ENCODE results near the gene AMH.

DNA sequence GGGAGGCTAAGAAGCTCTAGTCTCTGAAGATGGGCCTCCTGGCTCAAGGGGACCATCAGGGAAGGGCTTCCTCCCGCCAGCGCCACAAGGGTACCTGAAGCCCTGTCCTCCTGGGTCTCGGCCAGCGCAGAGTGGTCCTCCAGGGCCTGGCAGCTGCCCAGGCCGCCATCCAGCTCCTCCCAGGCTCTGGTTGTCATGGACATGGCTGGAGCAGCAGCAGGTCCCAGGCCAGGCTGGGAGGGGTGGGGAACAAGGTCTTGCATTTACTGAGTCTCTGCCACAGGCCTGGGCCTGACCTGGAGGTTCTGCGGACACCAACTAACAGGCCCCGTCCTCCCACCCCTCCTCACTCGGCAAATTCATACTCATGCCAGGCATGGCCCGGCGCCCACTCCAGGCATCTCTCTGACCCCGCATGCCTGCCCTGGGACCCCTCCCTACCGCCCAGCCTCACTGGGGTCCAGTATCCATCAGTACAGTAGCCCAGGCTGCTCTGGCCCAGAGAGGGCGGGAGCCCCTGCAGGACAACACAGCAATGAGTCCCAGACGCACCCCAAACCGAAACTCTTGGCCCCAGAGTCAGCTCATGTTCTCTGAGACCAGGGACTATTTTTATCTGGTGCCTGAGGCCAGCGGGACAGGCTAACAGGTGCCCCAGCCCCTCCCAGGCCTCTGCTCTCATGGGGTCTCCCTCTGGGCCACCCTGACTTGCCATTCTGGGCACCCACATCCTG, 6.2 kb downstream of the AMH start:
- TF ChIP-seq, protein P1, sequence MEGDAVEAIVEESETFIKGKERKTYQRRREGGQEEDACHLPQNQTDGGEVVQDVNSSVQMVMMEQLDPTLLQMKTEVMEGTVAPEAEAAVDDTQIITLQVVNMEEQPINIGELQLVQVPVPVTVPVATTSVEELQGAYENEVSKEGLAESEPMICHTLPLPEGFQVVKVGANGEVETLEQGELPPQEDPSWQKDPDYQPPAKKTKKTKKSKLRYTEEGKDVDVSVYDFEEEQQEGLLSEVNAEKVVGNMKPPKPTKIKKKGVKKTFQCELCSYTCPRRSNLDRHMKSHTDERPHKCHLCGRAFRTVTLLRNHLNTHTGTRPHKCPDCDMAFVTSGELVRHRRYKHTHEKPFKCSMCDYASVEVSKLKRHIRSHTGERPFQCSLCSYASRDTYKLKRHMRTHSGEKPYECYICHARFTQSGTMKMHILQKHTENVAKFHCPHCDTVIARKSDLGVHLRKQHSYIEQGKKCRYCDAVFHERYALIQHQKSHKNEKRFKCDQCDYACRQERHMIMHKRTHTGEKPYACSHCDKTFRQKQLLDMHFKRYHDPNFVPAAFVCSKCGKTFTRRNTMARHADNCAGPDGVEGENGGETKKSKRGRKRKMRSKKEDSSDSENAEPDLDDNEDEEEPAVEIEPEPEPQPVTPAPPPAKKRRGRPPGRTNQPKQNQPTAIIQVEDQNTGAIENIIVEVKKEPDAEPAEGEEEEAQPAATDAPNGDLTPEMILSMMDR (IDR thresholded peaks at IDR 0.05) = no peak
- no peak for TF ChIP-seq EZH2 (IDR thresholded peaks at IDR 0.05)
